ENCODE data around the gene MRPS12. TPM values are rescaled to one million over a fixed set of nuclear protein-coding genes. Genes with fewer than 3 reads are reported as not detected.

The MRPS12 gene
- total RNA-seq, 1 experiment from 2014 or later, result 81.3 TPM

DNA sequence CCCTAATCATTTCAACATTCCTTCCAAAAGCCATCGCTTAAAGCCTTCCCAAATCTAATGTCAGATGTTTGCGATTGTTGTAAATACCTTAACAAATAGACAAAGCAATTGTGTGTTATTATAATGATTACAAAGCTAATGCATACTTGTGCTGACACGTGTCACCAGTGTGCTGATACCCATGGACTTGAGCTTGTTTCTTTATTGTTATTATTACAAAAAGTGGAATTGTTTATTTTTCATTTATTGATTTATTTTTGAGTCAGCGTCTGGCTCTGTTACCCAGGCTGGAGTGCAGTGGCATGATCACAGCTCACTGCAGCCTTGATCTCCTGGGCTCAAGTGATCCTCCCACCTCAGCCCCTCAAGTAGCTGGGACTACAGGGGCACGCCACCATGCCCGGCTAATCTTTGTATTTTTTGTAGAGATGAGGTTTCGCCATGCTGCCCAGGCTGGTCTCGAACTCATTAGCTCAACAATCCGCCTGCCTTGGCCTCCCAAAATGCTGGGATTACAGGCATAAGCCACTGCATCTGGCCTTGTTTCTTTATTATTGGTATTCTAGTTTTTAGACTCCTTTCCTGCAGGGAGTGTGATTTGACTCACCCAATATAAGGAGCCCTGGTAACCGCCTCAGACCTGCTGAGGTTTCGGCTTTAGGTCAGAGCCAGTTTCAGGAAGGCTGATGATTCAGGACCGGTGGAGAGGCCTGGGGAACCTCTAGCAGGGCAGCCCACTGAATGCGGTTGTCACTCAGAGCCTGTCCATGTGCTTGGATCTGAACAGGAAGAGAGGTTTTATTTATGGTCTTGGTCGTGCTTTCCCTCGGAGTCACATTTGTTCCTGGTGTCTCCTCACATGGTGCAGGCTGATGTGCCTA is 46.9 kb downstream of the MRPS12 start:
- no CpG with 5 or more reads among the region's 15 CpGs for WGBS (ENCODE audit: extremely low coverage, insufficient read length, low lambda C conversion rate)

More for the DNA sequence above, 46.9 kb downstream of the MRPS12 start:
- Histone ChIP-seq H2BK12ac (ENCODE audit: insufficient read length, low read depth, low read length) (no peak overlapping the region), H2AK5ac (ENCODE audit: insufficient read length, low read length) (no peak overlapping the region), H2AFZ (ENCODE audit: low read length) (no peak overlapping the region), H3K9ac (ENCODE audit: extremely low read depth, insufficient read length, low read length) (no peak overlapping the region), H3K4me1 (ENCODE audit: insufficient read depth, low read length) (no peaks in the 10 kb centered on the region), H4K8ac (replicated peaks; ENCODE audit: insufficient read length, low read depth, low read length) (no peak overlapping the region), H3T11ph (ENCODE audit: low read length) (no peak overlapping the region), H2BK120ac (ENCODE audit: low read depth, low read length, poor library complexity, severe bottlenecking) (no peak overlapping the region), H3K14ac (ENCODE audit: insufficient read depth, low read length) (no peak overlapping the region), H3K79me2 (ENCODE audit: insufficient read depth, low read length) (no peaks in the 10 kb centered on the region), H2BK5ac (ENCODE audit: insufficient read length, low read length) (no peak overlapping the region), H3K4me2 (ENCODE audit: insufficient read depth, insufficient read length, low read length) (no peak overlapping the region), H3K23ac (ENCODE audit: insufficient read length, low read depth, low read length) (no peak overlapping the region), H2BK20ac (ENCODE audit: low read depth, low read length, poor library complexity, severe bottlenecking) (no peak overlapping the region), H2BK15ac (ENCODE audit: low read depth, low read length) (no peak overlapping the region), H3K4ac (ENCODE audit: low read depth, low read length) (no peak overlapping the region), H3K79me1 (ENCODE audit: insufficient read depth, low read depth, low read length, poor library complexity, severe bottlenecking) (no peaks in the 10 kb centered on the region), H4K20me1 (ENCODE audit: control insufficient read depth, insufficient read depth, insufficient read length) (no peaks in the 10 kb centered on the region), H3K23me2 (ENCODE audit: insufficient read length, low read depth, low read length, poor library complexity, severe bottlenecking) (peaks cover 13% of the 10 kb centered on the region), H3K56ac (ENCODE audit: insufficient read length, low read depth, low read length) (no peak overlapping the region), H3K9me3 (ENCODE audit: control insufficient read depth, low read depth, low read length) (no peaks in the 10 kb centered on the region), H4K5ac (ENCODE audit: insufficient read length, low read depth, low read length) (no peak overlapping the region), H4K91ac (ENCODE audit: insufficient read length, low read depth, low read length) (no peak overlapping the region), H3K27me3 (ENCODE audit: insufficient read depth, low read length) (no peaks in the 10 kb centered on the region), H3K18ac (ENCODE audit: insufficient read length, low read depth, low read length) (no peak overlapping the region), H3K27ac (ENCODE audit: insufficient read length, low read depth, low read length) (no peak overlapping the region)
- TF ChIP-seq, protein P1, sequence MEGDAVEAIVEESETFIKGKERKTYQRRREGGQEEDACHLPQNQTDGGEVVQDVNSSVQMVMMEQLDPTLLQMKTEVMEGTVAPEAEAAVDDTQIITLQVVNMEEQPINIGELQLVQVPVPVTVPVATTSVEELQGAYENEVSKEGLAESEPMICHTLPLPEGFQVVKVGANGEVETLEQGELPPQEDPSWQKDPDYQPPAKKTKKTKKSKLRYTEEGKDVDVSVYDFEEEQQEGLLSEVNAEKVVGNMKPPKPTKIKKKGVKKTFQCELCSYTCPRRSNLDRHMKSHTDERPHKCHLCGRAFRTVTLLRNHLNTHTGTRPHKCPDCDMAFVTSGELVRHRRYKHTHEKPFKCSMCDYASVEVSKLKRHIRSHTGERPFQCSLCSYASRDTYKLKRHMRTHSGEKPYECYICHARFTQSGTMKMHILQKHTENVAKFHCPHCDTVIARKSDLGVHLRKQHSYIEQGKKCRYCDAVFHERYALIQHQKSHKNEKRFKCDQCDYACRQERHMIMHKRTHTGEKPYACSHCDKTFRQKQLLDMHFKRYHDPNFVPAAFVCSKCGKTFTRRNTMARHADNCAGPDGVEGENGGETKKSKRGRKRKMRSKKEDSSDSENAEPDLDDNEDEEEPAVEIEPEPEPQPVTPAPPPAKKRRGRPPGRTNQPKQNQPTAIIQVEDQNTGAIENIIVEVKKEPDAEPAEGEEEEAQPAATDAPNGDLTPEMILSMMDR (conservative IDR thresholded peaks at IDR 0.05), result no peak
- H3K4me3 Mint-ChIP-seq, result no peak overlapping the region
- H3K36me3 Mint-ChIP-seq (ENCODE audit: insufficient read depth in 1 of 3, low read depth in 3 of 3), result peaks cover 8 to 10% (median 9%) of the 10 kb centered on the region in 3 experiments
- H3K4me1 Mint-ChIP-seq, result peaks cover 14 to 19% of the 10 kb centered on the region in 2 experiments
- H3K27ac Mint-ChIP-seq, result no peak overlapping the region
- H3K27me3 Mint-ChIP-seq (ENCODE audit: low read depth), result peaks cover 8% of the 10 kb centered on the region
- peaks cover 10 to 11% of the 10 kb centered on the region in 2 experiments for H3K9me3 Mint-ChIP-seq
- DNase-seq, result no peak

Measured in H9 (cell line).